Gastrocnemius medialis (tissue), 4 donors: Measurements from ENCODE around the gene STXBP5L. TPM values are rescaled to one million over a fixed set of nuclear protein-coding genes. Genes with fewer than 3 reads are reported as not detected.

ENCODE experiments used
- ATAC-seq, 2 donors: fragments of 150-250 bp; one replicate each; pipeline ENCODE4 v1.9.1; 2016
- DNase-seq, 2 donors: peaks; one replicate each; pipeline ENCODE4 v3.0.0-alpha.2; 2019
- H3K27ac ChIP-seq, 4 donors: fragments of 200-600 bp; sonication (generic); 1 replicate in 1 of 4; 2 replicates in 3 of 4; pipeline ENCODE4 v1.5.1; 2016 to 2018; ENCODE audit warnings: mild to moderate bottlenecking in 2 of 4, moderate library complexity in 1 of 4
- H3K27me3 ChIP-seq, 3 donors: fragments of 200-600 bp; sonication (generic) in 2 of 3; 1 replicate in 1 of 3; 2 replicates in 2 of 3; pipeline versions ENCODE4 v1.5.1 to v1.6.0; 2016 to 2019; ENCODE audit warnings: mild to moderate bottlenecking in 1 of 3, moderate library complexity in 1 of 3
- H3K36me3 ChIP-seq, 2 donors: fragments of 200-600 bp; sonication (generic) in 1 of 2; one replicate each; pipeline ENCODE4 v1.5.1; 2017 to 2018
- H3K4me1 ChIP-seq, 2 donors: fragments of 200-600 bp; sonication (generic) in 1 of 2; one replicate each; pipeline ENCODE4 v1.5.1; 2016 to 2017; ENCODE audit warnings: mild to moderate bottlenecking in 2 of 2
- H3K4me3 ChIP-seq, 4 donors: fragments of 200-600 bp; sonication (generic) in 3 of 4; 1 replicate in 1 of 4; 2 replicates in 3 of 4; pipeline ENCODE4 v1.5.1; 2016 to 2019; ENCODE audit warnings: mild to moderate bottlenecking in 2 of 4
- H3K9me3 ChIP-seq, 3 donors: fragments of 200-600 bp; sonication (generic) in 2 of 3; 1 replicate in 1 of 3; 2 replicates in 2 of 3; pipeline ENCODE4 v1.5.1; 2016 to 2019
- CTCF ChIP-seq, 5 experiments: fragments of 450-650 bp in 3 of 5; fragments of 200-600 bp in 2 of 5; sonication (generic) in 2 of 5; IDR thresholded peaks in 4 of 5; conservative IDR thresholded peaks in 1 of 5; 1 replicate in 4 of 5; 2 replicates in 1 of 5; pipeline ENCODE4 v1.5.1; 2016 to 2019; ENCODE audit warnings: antibody characterized with exemption in 5 of 5, mild to moderate bottlenecking in 3 of 5, moderate library complexity in 3 of 5
- POLR2A ChIP-seq, 2 donors: fragments of 450-650 bp; IDR thresholded peaks; one replicate each; pipeline ENCODE4 v1.6.1; 2017; ENCODE audit warnings: antibody characterized with exemption in 2 of 2, mild to moderate bottlenecking in 2 of 2, moderate library complexity in 2 of 2
- in situ Hi-C, 4 donors: fragments of 200-750 bp; cut with MboI; loops; one replicate each; pipeline versions ENCODE4 v1.15.0 to v1.8.0; 2017; ENCODE audit warnings: low sequenced_read_pairs in 4 of 4
- intact Hi-C: fragments of 100-400 bp; cut with DNase I; formaldehyde crosslinking; loops from one replicate; pipeline ENCODE4 v1.15.1; 2023; ENCODE audit warnings: low total_unique reads
- total RNA-seq, 4 donors: library from RNA; depleted of rRNA; stranded (reverse); fragments of >200 nt; gene quantifications; one replicate each; pipeline versions ENCODE4 v1.1.0 to v1.2.3, GENCODE V29; 2016

STXBP5L gene
- total RNA-seq, 4 donors from 2014 or later: not detected

GRCh38 chr3:120983321-120983665 is 75.3 kb downstream of the STXBP5L start:
- intact Hi-C loops: no loop called here
- no peak for ATAC-seq
- Histone ChIP-seq H3K36me3 (no peaks in the 10 kb centered on the region), H3K27ac (no peak overlapping the region), H3K9me3 (no peaks in the 10 kb centered on the region), H3K4me3 (no peak overlapping the region), H3K27me3 (no peaks in the 10 kb centered on the region), H3K4me1 (no peaks in the 10 kb centered on the region)
- no peak for TF ChIP-seq POLR2A (IDR thresholded peaks at IDR 0.05)
- no peak for TF ChIP-seq CTCF (IDR thresholded peaks at IDR 0.05 in 4 of 5, conservative IDR thresholded peaks at IDR 0.05 in 1 of 5)
- in situ Hi-C loops: no loop called here
- DNase-seq: no peak

DNA sequence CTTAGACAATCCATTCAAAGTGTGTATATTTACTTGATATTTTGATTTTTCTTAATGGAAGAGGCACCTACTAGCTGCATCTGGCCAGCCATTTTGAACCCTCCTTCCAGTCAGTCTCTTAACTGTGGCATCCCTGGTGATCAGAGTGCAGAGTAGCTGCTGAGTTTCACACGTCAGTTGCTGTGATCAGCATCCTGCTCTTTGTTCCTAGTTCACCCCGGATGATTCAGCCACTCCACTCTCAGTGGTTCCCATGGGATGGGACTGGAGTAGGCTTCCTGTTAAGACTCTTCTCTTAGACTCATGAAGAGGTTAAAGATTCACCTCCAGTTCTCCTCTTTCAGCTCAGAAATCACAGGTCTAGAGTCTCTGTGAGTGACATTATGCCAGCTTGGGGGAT is 75.8 kb downstream of the STXBP5L start:
- H3K36me3 ChIP-seq: no peaks in the 10 kb centered on the region
- no peak overlapping the region for H3K4me3 ChIP-seq
- H3K9me3 ChIP-seq: no peaks in the 10 kb centered on the region
- DNase-seq (no peak), ATAC-seq (no peak)
- intact Hi-C loops: no loop called here
- no peaks in the 10 kb centered on the region for H3K27me3 ChIP-seq
- no peaks in the 10 kb centered on the region for H3K4me1 ChIP-seq
- in situ Hi-C loops: no loop called here
- no peak overlapping the region for H3K27ac ChIP-seq
- TF ChIP-seq POLR2A (IDR thresholded peaks at IDR 0.05): no peak

DNA sequence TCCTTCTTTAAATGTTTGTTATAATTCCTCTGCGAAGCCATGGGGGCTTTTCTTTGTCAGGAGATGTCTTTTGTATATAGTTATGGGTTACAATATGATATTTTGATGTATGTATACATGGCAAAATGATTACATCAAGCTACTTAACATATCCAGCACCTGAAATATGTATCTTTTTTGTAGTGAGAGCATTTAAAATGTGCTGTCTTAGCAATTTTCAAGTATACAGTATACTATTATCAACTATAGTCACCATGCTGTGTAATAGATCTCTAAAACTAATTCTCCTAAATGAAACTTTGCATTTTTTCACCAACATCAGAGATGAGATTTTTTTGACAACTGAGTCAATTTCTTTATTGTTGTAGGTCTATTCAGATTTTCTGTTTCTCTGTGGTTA is 77.2 kb downstream of the STXBP5L start:
- Histone ChIP-seq H3K4me1 (no peaks in the 10 kb centered on the region), H3K27me3 (no peaks in the 10 kb centered on the region), H3K27ac (no peak overlapping the region), H3K36me3 (no peaks in the 10 kb centered on the region), H3K4me3 (no peak overlapping the region), H3K9me3 (no peaks in the 10 kb centered on the region)
- no peak for TF ChIP-seq POLR2A (IDR thresholded peaks at IDR 0.05)
- no peak for TF ChIP-seq CTCF (IDR thresholded peaks at IDR 0.05 in 4 of 5, conservative IDR thresholded peaks at IDR 0.05 in 1 of 5)
- ATAC-seq: no peak
- DNase-seq: no peak
- in situ Hi-C loops: no loop called here
- intact Hi-C loops: no loop called here

GRCh38 chr3:120988994-120989393 is 81.0 kb downstream of the STXBP5L start:
- DNase-seq (no peak), ATAC-seq (no peak)
- no peaks in the 10 kb centered on the region for H3K27me3 ChIP-seq
- H3K36me3 ChIP-seq: no peaks in the 10 kb centered on the region
- TF ChIP-seq POLR2A (IDR thresholded peaks at IDR 0.05) (no peak), CTCF (IDR thresholded peaks at IDR 0.05 in 4 of 5, conservative IDR thresholded peaks at IDR 0.05 in 1 of 5) (no peak)
- no peak overlapping the region for H3K27ac ChIP-seq
- no peaks in the 10 kb centered on the region for H3K4me1 ChIP-seq
- intact Hi-C loops (no loop called here), in situ Hi-C loops (no loop called here)
- no peak overlapping the region for H3K4me3 ChIP-seq
- H3K9me3 ChIP-seq: no peaks in the 10 kb centered on the region

GRCh38 chr3:121018917-121019321 is 110.9 kb downstream of the STXBP5L start:
- no peak for DNase-seq
- intact Hi-C loops: no loop called here

More at GRCh38 chr3:121018917-121019321, 110.9 kb downstream of the STXBP5L start:
- no peaks in the 10 kb centered on the region for H3K36me3 ChIP-seq
- no peaks in the 10 kb centered on the region for H3K27me3 ChIP-seq
- no peak overlapping the region for H3K27ac ChIP-seq
- in situ Hi-C loops: no loop called here
- H3K4me3 ChIP-seq: no peak overlapping the region
- H3K9me3 ChIP-seq: no peaks in the 10 kb centered on the region
- ATAC-seq: no peak
- H3K4me1 ChIP-seq: no peaks in the 10 kb centered on the region
- TF ChIP-seq CTCF (IDR thresholded peaks at IDR 0.05 in 4 of 5, conservative IDR thresholded peaks at IDR 0.05 in 1 of 5) (no peak), POLR2A (IDR thresholded peaks at IDR 0.05) (no peak)
